GM19468 (cell line): Measurements from ENCODE around the gene SLC44A1.

Experiments
- ATAC-seq: cut with Tn5 transposase; IDR thresholded peaks from one replicate; pipeline ENCODE4 v1.9.1; 2021; ENCODE audit warnings: mild to moderate bottlenecking, moderate library complexity, moderate number of reproducible peaks; ENCODE audit not compliant: unreplicated experiment; ENCODE audit errors: extremely low read depth

The SLC44A1 gene

DNA sequence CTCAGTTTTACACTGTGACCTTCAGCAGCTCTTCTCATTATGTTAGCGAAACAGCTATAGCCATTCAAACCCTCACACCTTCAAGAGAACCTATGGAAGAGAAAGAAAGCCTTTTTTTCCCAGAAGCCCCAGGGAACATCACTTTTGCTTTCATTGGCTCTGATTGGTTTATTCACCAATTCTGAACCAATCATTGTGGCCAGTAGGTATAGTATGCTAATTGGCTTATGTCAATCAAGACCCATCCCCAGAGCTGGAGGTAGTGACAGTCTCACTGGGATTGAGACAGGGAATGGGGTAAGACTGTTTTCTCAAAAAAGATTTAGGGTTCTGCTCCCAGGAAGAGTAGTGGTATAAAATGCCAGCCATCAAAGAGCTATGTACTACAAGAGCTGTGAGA lies 129.3 kb downstream of the SLC44A1 start:
- no peak for ATAC-seq

DNA sequence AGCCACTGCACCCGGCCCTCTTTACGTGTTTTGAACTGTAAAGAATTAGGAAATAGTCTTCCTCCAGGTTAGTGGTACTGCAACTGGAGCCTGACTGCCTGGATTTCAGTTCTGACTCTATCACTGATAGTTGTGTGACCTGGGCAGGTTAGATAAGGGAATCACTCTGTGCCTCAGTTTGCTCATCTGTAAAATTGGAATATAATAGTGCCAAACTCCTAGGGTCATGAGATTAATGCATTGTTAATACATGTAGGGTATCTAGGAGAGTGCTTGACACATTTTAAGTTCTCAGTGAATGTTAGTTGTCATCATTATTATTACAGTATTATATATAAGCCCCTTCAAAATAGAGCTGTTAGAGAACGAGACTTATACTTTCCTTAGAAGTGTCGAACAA lies 130.9 kb downstream of the SLC44A1 start:
- no peak for ATAC-seq

DNA sequence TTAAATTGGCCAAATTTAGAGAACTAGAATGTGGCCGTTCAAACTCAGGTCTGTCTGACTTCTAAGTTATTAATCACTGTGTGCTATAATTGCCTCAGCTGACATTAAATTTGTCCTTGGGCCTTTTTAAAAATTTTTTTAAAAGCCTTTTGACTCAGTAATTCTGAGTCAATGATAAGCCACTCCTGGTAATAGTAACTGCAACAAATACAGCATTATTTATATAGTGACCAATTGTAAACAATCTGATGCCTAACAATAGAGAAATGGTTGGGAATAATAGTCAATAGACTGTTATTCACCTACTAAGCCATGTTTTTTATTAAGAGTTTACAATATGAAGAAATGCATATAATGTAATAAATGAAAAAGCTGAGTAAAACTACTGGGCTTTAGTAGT lies 132.4 kb downstream of the SLC44A1 start:
- no peak for ATAC-seq

DNA sequence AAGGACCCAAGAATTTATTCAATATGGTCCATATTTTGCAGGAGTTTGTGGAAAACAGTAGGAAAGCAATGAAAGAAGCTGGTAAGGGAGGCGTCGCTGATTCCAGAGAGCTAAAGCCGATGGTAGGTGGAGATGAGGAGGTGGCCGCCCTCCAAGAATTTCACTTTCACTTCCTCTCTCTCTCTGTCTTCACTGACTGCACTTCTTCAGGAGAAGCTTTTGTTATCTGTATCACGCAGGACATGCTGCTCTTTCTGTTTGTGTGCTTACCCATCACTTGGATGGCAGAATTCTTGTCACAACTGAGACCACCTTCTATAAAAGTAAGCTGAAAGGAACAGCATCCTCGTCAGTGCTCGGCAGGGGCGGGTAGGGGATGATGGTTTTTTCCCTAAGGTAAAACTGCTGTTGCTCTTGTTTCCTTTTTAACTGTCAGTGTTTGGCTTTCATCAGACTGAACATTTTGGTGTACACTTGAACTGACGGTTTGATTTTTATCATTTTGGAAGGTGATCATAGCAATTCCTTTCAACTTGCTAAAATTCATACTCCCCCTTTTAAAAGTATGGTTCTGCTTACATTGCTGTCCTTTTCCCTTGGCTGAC lies 141.0 kb downstream of the SLC44A1 start:
- peak; percentile 99 for ATAC-seq

DNA sequence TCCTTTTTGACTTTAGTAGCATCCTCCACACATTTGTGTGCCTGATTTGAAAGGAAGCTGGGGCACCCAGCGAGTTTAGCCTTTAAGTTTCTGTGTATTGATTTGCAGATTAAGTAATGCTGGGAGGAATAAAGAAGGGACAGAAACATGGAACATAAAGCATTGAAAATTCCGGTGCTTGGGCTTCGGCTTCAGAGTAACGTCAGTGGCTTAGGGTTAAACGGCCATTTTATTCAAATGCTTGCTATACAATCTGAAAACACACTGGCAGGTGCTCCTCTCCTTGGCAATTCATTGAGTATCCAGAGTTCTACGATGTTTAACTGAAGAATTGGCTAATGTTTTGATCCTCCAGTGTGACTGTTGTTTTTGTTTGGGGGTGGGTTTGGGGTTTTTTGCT lies 145.3 kb downstream of the SLC44A1 start:
- no peak for ATAC-seq

DNA sequence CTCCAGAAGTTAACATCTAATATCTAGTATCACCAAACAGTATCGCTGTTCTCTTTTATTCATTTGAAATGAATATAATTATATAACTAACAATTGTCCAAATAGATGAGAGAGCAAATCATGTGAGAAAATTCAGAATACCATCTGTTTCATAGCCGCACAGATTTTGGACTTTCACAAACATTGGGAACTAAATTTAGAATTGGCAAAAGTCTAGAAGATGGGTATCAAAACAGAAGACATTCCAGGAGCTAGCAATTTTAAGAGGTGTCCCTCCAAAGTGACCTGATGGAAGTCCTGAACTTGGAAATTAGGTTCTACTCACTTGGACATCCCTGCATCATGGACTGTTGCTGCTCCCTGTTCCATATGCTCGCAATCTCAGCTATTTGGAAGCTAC lies 146.4 kb downstream of the SLC44A1 start:
- no peak for ATAC-seq

DNA sequence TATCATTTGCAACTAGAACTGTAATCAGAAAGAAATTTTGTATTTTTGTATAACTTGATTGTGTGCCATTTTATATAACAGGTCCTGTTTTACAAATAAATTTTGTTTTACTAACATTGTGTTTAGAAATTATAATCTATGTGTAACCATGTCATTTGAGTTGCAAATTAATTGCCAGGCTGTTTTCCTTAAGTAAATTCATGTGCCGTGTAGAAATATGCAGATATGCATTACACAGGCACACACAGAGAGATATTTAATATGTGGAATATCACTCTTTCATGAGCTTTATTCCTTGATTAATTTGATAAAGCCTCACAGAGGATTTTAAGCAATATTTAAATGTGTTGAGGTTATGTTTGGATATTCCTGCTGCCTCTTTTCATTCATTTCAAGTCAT lies 146.8 kb downstream of the SLC44A1 start:
- no peak for ATAC-seq

DNA sequence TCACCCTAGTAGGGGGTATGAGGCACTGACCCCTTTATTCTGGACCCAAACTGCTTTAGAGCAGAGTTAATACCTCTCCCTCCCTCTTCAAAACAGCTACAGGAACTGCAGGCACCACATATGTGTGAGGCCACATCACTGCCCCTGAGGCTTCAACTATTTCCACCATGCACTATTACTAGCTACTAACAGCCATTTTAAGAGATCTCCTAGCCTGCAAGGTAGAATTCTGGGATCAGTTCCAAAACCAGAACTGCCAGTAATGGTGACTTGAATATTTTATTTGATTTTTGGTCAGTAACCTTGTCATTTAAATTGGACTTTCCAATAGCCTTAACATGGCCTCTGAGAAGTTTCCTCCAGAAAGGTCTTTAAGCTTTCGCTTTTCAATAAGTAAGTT lies 148.1 kb downstream of the SLC44A1 start:
- ATAC-seq: no peak

DNA sequence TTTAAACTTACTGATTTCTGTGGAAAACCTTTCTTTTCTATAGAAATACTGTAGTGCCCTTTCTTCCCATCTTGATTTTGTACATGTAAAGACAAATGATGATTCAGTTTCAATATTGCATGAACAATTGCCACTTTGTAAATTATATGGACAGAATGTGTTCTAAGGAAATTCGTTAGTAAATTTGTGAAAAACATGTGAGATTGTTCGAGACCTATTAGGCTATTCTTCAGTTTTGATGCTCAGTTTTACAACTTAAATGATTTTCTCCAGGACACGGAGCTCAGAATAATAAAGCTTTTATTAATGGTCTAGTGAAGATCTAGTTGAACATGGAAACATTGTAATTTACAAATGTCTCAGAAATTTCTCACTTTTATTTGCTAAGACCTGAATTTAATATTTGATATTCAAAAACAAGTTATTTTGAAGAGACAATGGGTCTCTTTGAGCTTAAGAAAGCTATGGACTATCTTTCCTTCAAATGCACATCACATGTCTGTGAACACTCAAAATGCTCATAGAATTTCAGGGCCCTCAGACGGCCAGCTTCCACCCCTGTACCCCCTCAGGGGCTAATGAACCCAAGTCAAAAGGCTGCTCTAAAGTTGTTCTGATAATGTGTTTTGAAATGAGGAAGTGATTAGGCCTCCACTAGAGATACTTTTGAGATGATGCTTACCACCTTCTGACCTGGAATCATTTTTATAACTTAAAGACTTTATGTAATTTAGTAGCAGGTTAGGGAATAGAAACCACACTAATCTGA lies 149.3 kb downstream of the SLC44A1 start:
- no peak for ATAC-seq

DNA sequence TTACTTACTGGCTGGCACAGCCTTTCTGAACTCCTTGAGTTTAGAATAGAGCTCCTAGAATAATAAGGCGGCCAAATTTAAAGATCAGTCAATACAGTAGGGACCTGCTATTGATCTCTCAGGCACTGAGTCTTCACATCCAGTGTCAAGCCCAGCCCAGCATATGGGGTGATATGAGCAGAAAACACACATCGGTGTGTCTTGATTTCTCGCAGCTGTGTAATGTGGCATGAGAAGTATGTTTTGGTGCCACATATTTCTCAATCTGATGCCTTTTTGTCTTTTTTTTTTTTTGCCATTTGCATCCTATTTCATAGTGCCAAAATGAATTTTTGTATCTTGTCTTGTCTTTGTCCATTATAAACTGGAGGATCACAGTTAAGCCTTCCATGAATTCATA lies 152.0 kb downstream of the SLC44A1 start:
- no peak for ATAC-seq

DNA sequence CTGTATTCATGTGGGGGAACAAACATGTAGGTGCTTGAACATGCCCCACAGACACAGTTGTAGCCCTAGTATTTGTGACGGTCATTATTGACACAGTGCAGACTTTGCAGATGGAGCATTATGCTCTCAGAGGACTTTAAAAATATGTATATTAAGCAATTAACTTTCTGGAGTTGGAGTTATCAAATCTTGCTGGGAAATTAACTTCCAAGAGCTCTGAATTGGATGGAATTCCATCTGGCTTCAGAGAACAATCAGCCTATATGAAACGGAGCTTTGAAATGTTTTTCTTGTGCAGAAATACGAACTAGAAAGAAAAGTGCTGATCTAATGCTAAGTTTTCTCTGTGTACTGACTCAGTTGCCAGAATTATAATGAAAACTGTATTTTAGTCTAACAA lies 152.4 kb downstream of the SLC44A1 start:
- ATAC-seq: no peak

DNA sequence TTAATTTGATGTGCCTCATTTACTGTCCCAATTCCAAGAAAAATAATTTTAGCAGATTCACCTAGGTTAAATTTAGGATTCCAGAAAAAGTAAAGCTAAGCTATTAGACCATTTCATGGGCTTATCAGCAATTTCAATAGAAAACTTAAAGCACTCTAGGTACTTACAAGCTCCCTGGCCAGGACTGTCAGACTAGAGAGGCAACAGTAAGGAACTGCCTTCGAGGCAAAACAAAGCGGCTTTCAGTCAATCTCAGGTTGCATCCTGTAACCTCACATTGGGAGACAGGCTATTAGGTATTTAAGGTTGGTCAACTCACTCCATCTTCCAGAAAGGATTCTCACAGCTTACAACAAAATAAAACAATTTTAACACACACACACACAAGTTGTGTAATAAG lies 154.7 kb downstream of the SLC44A1 start:
- no peak for ATAC-seq

DNA sequence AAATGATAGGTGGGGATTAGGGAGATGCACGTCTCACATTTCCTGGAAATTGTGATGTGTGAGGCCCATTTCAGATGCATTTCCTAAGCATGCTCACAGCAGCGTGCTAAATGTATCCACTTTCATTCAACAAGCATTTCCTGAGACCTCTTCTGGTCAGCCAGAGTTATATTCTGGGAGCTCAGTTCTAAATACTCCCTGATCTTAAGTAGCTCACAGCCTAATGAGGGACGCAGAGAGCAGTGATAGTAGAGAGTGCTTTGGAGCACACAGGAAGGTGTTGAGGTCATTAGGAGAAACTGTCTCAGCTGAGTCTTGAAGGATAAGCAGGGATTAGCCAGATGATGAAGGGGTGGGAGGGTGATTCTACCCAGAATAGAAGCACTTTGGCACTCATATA lies 157.2 kb downstream of the SLC44A1 start:
- no peak for ATAC-seq

DNA sequence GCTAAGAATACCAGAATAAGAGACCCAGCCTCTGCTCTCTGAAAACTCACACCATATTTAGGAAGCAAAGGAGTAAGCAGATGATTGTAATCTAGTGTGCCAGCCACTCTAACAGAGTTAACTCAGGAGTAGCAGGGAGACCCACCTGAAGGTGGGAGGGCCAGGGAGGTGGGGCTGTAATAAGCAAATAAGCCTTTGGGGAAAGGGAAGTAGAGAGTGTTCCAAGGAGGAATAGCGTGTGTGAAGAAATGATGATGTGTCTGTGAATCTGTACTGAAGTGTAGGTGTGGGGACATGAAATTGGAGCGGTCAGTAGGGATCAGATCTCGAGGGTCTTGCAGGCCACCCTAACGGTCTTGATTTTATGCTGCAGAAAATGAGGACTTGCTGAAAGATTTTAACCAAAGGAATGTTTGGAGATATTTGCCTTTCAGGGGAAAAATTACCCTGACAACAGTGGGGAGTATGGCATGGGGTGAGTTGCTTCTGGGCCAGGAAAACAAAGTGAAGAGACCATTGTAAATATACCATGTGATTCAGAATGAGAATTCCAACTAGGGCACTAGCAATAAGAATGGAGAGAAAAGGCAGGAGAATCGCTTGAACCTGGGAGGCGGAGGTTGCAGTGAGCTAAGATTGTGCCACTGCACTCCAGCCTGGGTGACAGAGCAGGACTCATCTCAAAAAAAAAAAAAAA lies 159.2 kb downstream of the SLC44A1 start:
- no peak for ATAC-seq

DNA sequence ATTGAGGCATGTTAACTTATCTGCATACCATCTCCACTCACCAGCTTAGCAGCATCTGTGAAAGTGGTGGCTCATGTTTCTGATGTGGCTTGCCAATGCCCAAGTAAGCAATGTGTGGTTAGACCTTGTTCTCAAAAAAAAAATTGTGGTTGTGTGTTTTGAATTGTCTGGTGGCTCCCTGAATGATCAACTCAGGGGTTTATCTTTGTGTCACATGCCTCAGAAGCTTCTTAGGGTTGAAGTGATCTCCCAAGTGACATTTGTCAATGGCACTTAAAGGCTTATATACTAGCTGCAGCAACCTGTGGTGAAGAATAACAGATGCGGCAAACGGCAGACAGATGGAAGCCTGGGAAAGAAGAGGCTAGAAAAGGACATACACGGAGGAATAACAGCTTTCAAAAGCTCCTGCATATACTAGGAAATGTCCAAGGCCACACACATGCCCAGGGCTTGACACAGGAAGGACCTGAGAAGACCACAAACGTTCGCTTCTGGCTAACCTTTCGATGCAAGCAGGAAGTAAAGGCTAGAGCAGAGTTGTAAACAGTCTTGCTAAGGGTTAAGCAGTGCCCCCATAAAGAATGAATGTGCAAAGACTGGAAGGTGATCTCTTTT lies 161.2 kb downstream of the SLC44A1 start:
- ATAC-seq: peak; percentile 94

DNA sequence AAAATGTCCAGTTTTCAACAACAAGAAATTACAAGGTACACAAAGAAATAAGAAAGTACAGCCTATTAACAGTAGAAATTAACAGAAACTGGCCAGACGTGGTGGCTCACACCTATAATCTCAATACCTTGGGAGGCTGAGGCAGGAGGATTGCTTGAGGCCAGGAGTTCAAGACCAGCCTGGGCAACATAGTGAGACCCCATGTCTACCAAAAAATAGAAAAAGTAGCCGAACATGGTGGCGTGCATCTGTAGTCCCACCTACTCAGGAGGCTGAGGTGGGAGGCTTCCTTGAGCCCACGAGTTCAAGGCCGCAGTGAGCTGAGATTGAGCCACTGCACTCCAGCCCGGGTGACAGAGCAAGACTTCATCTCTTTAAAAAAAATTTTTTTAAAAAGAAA lies 161.9 kb downstream of the SLC44A1 start:
- no peak for ATAC-seq

DNA sequence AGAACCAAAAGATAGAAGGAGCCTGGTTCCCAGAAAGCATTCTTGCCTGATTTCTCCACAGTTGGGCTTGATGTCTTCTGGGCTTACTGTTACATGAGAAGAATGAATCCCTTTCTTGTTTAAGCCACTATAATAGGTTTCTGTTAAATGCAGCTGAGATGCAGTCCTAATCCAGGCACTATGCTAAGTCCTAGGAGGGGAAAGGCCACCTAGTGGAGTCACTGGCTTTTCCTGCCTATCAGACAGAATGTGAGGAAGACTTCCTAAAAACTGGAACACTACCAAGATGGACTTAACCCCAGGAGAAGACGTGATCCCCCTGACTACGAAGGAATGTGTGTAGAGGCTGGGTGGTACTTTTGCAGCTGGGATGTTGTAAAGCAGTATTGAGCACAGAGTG lies 169.1 kb downstream of the SLC44A1 start:
- ATAC-seq: no peak

DNA sequence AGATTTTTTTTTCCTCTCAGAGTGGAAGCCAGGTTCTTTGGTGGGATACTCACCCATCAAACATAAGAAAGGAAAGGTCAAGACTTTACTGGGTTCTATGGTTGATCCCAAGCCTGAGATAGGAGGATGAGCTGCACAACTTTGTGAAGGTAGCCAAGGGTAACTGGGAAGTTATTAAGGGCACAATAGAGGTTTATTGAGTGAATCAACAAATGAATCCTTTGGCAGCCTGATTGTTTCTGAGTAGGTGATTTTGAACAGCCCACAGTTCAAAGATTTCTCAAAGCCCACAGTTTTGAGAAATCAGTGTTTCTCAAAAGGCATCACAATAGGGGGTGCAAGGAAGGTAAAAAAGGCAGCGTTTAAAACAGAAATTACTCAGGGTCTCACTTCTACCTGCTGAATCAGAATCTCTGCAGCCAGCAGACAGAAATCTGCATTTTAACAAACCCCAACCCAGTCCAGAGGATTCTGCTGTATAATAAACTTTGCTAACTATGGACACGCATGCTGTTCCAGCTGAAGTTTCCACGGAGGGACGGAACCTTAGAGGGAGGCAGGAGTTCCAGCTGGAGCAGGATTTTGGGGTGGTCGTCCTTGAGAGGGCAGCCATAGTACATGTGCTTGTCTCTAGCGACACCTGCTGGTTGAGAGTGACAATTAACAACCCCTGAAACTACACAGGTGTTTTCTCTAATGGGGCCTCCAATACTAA lies 170.7 kb downstream of the SLC44A1 start:
- ATAC-seq: no peak

DNA sequence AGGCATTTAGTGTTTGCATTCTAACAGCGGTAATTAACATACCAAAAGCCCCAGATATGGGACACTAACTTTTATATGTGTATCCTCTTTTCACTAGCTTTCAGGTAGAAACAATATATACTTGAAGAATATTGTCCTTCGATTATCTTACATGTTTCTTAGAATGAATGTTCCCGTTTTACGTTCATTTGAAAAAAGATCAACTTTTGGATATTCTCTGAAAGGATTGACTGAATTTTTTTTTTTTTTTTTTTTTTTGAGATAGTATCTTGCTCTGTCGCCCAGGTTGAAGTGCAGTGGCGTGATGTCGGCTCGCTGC lies 171.2 kb downstream of the SLC44A1 start:
- ATAC-seq: no peak

DNA sequence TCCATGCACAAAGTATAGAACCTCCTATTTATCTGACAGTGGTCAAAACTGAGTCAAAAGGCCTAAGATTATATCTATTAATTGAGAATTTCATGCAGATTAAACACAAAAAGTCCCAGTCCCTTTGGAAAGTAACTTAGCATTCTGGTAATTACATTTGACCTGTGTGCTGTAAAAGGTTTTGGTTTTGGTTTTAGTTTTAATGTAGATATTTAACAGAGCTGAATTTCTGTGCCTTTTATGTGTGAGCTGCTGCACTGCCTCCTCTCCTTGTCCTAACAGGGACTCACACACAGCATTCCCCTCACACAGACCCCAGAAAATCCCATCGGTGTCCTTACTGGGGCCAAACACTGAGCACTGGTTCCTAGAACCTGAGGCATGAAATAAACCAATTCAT lies 172.4 kb downstream of the SLC44A1 start:
- no peak for ATAC-seq
